ENCODE results near the gene PGA3. TPM values are rescaled to one million over a fixed set of nuclear protein-coding genes. Genes with fewer than 3 reads are reported as not detected.

The PGA3 gene
- total RNA-seq, 1 donor from 2014 or later, result 0.52 TPM

Other genes starting within 250 kb of the PGA3 start
- under 0.01 TPM for gene CD6, start 231.8 kb upstream of the PGA3 start, total RNA-seq
- gene CD5, start 101.0 kb upstream of the PGA3 start, total RNA-seq, result not detected
- 5.7 TPM for gene VPS37C, start 42.1 kb upstream of the PGA3 start, total RNA-seq
- 3.7 TPM for gene PGA4, start 18.8 kb downstream of the PGA3 start, total RNA-seq
- gene PGA5, start 37.7 kb downstream of the PGA3 start, total RNA-seq, result not detected
- 1.0 TPM for gene VWCE, start 91.8 kb downstream of the PGA3 start, total RNA-seq
- gene DDB1, start 129.6 kb downstream of the PGA3 start, total RNA-seq, result 215 TPM
- 6.8 TPM for gene TKFC, start 129.7 kb downstream of the PGA3 start, total RNA-seq
- gene CYB561A3, start 158.4 kb downstream of the PGA3 start, total RNA-seq, result 9.9 TPM
- 18.8 TPM for gene TMEM138, start 158.9 kb downstream of the PGA3 start, total RNA-seq
- 6.8 TPM for gene TMEM216, start 189.1 kb downstream of the PGA3 start, total RNA-seq
- 17.7 TPM for gene CPSF7, start 226.5 kb downstream of the PGA3 start, total RNA-seq
- 63.2 TPM for gene SDHAF2, start 226.6 kb downstream of the PGA3 start, total RNA-seq